ACHN (cell line): ENCODE results near the gene IPO8.

Experiments
- DNase-seq: peaks from one replicate; pipeline ENCODE4 v3.0.0-alpha.2; 2015
- in situ Hi-C: cut with HindIII; loops from 2 replicates; pipeline ENCODE4 v1.10.0; 2017; ENCODE audit warnings: low sequenced_read_pairs, low pct_ligation_motif_present, low pct_unique_long_range_greater_than_20kb

Gene IPO8

GRCh38 chr12:30695199-30696102, at the start of gene IPO8:
IPO8 (minus strand) TSS chr12:30695869; CDS start chr12:30695647, 222 bp downstream.
- DNase-seq, result peak; percentile 96
- in situ Hi-C loops, result no loop called here

- DNase-seq, result no peak
- in situ Hi-C loops, result no loop called here
Observed at GRCh38 chr12:30744321-30744720, 48.7 kb upstream of the IPO8 start.

GRCh38 chr12:30740274-30740673, 44.6 kb upstream of the IPO8 start:
- no peak for DNase-seq
- in situ Hi-C loops, result no loop called here

- DNase-seq, result no peak
- in situ Hi-C loops, result no loop called here
Observed at GRCh38 chr12:30739020-30739419, 43.4 kb upstream of the IPO8 start.

GRCh38 chr12:30732954-30733637, 37.4 kb upstream of the IPO8 start:
- in situ Hi-C loops, result no loop called here
- DNase-seq, result no peak

- no peak for DNase-seq
- in situ Hi-C loops, result no loop called here
Observed at GRCh38 chr12:30730011-30730410, 34.3 kb upstream of the IPO8 start.

- in situ Hi-C loops, result no loop called here
- no peak for DNase-seq
Observed at GRCh38 chr12:30729547-30729946, 33.9 kb upstream of the IPO8 start.

- no peak for DNase-seq
- in situ Hi-C loops, result no loop called here
Observed at GRCh38 chr12:30726647-30727046, 31.0 kb upstream of the IPO8 start.

- DNase-seq, result peak; percentile 84
- in situ Hi-C loops, result no loop called here
Observed at GRCh38 chr12:30725739-30726138, 30.1 kb upstream of the IPO8 start.

GRCh38 chr12:30719060-30719459, 23.4 kb upstream of the IPO8 start:
- in situ Hi-C loops, result no loop called here
- peak; percentile 55 for DNase-seq

GRCh38 chr12:30707613-30708342, 12.1 kb upstream of the IPO8 start:
- in situ Hi-C loops, result no loop called here
- DNase-seq, result no peak

- no peak for DNase-seq
- in situ Hi-C loops, result no loop called here
Observed at GRCh38 chr12:30706476-30706875, 10.8 kb upstream of the IPO8 start.

- in situ Hi-C loops, result no loop called here
- DNase-seq, result no peak
Observed at GRCh38 chr12:30701056-30701455, 5.4 kb upstream of the IPO8 start.

- DNase-seq, result no peak
- in situ Hi-C loops, result no loop called here
Observed at GRCh38 chr12:30700216-30700900, 4.7 kb upstream of the IPO8 start.

- in situ Hi-C loops, result no loop called here
- no peak for DNase-seq
Observed at GRCh38 chr12:30698346-30698745, 2.7 kb upstream of the IPO8 start.

GRCh38 chr12:30696943-30697342, 1.3 kb upstream of the IPO8 start:
- in situ Hi-C loops, result no loop called here
- no peak for DNase-seq

- in situ Hi-C loops, result no loop called here
- no peak for DNase-seq
Observed at GRCh38 chr12:30696486-30696885, 817 bp upstream of the IPO8 start.

- in situ Hi-C loops, result no loop called here
- no peak for DNase-seq
Observed at GRCh38 chr12:30696103-30696408, 387 bp upstream of the IPO8 start.
